Muscle of arm (tissue), 12 donors: ENCODE data around the gene FGD4. TPM values are rescaled to one million over a fixed set of nuclear protein-coding genes. Genes with fewer than 3 reads are reported as not detected.
"Not testable (repeated sequence)": the region's sequence is repeated elsewhere in the genome, so short reads cannot be mapped to it uniquely, and the experiment has no call there.

Source experiments
- DNase-seq: peaks from one replicate; pipeline ENCODE4 v3.0.0-alpha.2; 2013
- polyA plus RNA-seq, 12 donors: library from polyadenylated mRNA; unstranded; fragments of 120-200 nt; gene quantifications; one replicate each; pipeline ENCODE4 v1.2.1, GENCODE V29; 2013; ENCODE audit not compliant: insufficient read length in 12 of 12

FGD4 gene
- polyA plus RNA-seq, 12 donors, result 12.4 to 31.5 (median 25.8) TPM; not detected in 1

DNA sequence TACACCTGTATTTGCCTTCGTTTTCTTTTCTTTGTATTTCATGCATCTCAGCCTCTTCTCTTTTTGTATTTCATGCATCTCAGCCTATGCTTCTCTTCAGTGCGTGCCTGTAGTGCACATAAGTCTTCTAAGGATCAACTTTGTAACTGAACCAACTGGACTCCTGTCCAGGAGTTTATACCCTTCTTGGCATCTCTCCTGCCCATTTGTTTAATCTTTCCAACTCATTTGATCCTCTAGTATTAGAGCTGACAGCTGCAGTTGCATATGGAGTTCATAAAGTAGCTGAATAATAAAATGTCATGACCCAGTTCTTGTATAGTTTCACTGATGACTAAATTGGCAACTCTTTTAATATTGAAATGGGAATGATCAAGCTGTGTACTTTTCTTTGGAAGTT is 89.7 kb downstream of the FGD4 start:
- no peak for DNase-seq

DNA sequence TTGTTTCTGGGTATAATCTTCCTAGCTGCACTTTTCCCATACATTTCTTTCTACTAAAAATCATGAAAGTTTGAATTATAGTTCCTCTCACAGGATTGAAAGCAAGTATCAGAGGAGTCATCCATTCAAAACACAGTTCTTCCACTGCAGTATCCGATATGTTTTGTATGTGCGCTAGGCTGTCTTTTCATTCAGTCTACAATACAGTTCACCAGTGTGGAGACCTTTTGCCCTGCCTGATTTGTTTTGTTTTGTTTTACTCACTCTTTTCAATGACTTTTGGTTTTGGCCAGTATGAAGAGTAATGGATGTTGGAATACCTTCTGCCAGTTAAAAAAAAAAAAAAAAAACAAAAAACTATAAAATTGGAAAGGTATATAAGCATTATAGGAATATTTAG is 91.4 kb downstream of the FGD4 start:
- no peak for DNase-seq

DNA sequence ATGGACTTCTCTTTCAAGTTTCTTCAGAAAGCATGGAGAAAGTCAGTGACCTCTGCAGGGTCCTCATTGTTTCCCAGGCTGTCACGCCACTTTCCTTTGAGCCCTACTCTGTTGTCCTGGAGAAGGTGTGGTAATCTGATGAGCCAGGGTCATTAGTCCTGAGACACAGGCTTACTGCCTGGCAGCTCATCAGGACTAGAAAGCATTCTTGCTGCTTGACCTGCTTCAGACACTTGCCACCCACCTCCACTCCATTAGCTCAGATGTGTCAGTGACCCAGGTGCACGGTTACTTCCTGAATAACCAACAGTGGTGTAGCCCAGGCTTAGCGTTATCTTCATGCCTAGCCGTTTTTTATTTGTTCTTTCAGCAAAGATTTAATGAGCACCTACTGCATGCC is 93.9 kb downstream of the FGD4 start:
- DNase-seq, result no peak

DNA sequence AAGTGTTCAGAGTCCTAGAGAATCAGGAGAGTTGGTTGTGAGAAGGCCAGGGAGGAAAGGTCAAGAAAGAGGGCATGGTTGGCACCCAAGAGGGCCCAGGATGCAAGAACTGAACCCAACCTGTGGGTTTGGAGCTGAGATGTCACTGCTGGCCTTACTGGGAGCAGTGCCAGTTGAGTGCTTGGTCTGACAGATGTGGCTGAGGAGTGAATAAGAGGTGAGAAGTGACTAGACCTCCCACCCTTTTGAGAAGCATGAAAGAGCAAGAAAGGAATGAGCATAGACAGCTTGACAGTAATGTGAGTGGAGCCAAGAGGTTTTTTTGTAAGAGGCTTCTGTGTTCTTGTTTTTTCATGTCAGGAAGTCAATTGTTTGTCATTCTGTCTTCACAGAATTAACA is 95.3 kb downstream of the FGD4 start:
- DNase-seq, result no peak

DNA sequence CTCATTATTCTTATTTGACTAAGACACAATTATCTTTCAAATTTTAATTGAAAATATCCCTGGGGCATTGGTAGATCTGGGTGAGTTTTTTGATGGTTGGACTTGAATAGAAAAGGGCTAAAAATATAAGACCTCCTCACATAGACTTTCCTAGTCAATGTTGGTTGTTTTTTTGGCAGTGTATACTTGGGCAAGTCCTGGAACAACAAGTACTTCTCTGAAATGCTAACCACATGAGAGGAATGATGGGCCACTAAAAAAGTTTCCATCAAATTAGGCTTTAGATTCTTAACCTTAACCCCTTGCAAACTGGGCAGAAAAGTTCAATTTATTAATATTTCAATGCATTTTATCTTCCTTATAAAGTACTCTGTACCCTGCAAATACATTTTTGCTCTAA is 97.6 kb downstream of the FGD4 start:
- DNase-seq, result no peak

DNA sequence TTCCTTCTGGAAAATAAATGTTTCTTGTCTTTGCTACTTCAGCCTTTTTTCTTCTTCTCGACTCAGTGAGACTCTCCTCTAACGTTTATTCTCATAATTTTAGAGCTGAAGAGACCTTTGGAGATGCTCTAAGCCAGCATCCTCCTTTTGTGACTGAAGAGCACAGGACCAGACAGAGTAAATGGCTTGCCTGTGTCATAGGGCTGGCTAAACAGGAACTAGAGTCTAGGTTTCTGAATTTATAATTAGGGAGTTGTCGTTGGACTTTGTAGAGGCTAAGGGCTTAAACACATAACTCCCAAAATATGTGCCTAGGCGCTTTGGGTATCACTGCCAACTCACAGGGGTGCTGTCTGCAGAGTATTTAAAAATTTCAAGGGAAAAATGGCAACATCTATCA is 98.5 kb downstream of the FGD4 start:
- no peak for DNase-seq

DNA sequence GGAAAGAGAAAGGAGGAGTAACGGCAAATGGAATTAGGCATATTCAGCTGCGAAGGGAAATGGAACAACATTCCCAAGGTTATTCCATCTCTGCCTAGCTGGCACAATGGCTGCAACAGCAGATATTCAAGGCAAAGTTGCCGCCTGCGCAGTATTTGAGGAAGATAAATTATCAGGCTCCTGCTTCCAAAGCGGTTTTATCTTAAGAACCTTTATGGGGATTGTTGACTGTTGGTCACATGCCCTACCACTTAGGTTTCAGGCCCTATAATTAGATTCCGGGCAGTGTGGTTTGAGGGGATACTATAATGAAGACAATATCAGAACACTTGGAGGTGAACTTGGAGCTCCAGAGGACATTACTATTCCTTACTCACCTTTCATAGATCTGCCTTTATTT is 99.7 kb downstream of the FGD4 start:
- no peak for DNase-seq

DNA sequence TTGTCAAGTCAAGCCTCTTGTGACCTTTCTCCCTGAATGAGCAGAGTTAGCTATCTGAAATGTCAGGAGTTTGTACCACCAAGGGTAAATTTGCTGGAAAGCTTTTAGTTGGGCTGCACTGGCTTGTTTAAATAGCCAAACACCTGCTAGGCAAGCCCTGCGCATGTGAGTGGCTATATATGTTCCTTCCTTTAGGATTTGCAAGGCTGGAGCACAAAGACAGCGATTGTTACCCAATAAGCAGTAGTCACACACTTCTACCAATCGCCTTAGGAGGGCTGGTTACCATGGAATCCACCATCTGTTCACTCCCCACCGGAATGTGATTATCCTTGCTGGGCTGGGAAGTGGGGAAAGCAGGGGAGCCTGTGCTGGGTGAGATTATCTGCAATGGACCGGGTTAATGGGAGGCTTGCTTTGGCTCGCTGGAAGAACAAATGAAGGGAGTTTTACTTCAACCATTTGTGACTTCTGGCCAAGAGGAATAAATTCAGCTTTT is 102.5 kb downstream of the FGD4 start:
- peak; percentile 41 for DNase-seq

DNA sequence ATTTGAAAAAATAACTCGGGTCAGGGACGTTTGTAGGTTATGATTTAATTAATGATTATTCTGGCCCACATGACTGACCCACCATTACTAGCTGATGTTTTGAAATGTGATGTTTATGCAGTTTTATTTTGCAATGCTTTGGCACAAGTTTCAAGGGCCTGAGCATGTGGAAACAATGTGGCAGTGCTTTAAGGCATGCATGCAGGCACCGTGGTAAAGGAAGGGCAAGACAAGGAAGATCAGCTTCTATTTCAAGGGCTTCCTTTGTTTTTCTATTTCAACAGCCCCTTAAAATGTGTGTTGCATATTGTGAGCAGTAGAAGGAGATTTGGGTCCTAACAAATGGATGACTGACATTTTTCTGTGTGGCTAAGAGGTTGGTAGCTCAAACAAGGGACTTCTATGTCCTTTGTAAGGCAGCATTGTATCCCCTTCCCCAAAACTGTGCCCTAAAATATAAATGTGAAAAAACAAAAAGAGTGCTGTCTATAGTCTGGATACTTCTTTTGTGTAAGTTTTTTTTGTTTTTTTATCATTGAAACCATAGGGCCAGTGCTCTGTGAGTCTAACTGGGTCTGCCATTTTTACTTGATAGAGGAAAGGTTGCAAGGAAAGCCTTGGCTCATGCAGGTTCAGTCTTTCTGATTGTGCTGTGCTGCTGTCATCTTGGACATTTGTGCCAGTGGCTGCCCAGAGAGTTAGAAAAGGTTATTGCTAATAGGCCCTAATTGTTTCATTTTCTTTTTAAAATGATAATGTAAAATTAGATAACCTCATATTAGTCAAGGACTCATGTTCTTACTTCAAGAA is 103.5 kb downstream of the FGD4 start:
- no peak for DNase-seq

DNA sequence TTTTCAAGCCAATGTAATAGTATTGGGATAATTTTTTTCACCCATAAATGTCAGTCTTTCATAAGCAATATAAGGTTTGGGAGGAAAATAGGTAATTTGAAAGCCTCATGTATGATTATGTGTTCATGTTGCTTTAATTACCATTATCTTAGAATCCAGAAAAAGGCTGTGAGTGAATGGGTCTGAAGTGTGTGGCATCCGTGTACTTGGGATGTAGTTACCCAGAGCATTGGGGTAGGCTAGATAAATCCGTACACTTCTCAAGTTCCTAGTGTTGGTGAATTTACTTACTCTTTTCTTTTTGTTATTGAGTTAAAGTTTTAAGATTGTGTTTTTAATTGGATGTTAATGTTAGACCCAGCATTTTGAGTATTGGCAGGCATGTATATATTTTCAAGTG is 104.4 kb downstream of the FGD4 start:
- DNase-seq, result no peak

DNA sequence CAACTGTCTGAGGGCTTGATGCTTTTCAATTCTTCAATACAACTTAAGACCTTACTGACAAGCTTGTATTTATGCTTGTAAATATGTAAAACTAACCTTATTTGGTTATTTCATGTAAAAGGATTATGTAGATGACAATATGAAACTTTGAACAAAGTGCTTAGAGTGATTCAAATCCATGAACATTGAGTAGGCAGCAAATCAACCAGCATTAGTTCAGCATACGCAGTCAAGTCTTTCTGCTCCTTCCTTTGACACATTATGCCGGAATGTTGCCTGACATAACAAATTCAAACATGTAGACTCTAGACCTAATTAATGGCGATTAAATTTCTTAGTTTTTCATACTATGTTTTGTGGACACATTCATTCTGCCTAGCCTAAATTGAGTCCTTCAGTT is 105.2 kb downstream of the FGD4 start:
- no peak for DNase-seq

DNA sequence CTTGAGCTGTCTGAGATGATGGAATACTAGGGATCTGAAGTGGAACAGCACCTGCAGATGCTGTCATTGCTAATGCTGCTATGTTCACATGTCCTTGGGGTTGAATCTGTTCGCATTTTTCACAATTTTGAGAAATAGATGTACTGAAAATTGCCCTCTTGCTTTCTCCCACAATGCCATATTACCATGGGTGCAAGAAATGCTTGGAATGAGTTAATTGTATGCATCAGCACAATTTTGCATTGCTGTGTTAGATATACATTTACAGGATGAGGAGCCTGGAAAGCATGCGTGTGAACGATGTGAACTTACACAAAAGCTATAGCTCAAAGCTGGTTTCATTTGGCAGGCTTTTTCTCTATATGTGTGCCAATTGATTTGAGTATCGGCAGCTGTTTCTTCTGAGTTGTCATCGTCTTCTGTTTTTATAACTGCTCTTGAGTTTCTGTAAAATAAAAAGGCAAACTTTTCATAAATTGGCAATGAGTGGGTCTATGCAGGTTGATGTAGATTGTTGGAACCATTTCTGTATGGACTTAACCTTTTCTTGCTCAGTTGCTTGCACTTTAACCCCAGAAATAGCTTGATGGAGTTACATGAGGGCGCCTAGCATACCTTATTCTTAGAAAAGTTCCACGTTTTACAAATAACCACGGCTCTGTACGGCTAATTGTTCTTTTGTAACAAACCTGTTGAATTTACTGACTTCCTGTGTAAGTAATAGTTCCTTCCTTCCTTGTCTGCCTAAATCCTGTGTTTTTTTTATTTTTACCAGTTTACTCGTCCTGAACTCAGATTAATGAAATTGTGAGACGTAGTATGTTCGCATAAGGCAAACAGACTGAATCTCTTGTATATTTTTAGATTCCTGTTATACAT is 105.9 kb downstream of the FGD4 start:
- DNase-seq, result no peak

DNA sequence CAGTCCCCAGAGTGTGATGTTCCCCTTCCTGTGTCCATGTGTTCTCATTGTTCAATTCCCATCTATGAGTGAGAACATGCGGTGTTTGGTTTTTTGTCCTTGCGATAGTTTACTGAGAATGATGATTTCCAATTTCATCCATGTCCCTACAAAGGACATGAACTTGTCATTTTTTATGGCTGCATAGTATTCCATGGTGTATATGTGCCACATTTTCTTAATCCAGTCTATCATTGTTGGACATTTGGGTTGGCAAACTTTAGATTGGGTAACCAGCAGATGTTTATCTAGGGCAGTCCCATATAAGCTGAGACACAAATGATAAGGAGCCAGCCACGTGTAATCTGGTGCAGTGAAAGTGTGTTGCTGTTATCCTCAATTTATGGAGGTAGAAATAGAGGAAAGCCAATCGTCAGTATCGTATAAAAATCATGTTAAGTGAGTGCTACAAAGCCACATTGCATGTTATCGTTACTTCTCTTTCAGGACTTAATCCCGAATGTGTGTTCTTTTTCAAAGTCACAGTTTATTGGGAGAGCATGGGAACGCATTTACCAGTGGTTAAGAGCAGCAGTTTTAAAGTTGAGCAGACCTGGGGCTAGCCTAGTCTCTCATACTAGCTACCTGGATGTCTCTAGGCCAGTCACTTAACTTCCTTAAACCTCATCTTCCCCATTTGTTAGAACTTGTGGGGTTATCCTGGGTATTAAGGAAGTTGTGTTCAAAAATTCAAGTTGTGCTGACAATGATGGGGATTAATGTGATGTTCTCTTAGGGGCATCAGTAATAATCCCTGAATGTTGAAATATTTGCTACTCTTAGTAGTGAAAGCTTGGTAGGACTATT is 108.0 kb downstream of the FGD4 start:
- not testable (repeated sequence) for DNase-seq

DNA sequence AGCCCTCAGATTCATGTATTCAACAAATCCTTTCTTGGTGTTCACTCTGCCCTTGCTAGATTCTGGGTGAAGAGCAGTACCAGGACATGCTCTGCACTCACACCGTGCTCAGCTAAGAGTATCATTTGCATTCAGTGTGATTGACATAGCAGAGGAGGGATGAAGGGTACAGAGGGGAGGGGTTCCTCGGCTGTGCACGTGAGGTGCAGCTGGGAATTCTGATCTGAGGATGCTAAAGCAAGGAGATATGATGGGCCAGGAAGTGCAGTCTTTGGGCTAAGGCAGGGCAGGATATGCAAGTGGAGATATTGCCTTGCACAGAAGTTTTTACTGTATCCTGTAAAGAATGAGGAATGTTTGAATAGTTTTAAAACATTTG is 108.6 kb downstream of the FGD4 start:
- no peak for DNase-seq

DNA sequence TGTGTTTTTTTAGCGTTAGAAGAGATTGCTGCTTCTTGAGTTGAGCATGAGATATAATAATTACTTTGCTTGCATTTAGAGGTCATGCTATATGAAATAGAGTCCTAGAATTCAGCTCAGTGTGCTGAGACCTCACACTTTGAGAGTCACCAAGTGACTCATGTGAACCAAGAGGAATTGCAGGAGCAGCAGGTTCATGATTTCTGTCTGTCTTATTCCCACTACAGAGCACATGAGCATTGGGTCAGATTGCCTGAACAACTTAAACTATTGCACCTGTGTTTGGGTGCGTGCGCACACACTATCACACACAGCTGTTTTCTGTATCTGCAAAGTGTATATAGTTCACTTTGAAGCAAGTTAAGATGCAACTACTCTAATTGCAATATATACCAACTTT is 109.3 kb downstream of the FGD4 start:
- no peak for DNase-seq

DNA sequence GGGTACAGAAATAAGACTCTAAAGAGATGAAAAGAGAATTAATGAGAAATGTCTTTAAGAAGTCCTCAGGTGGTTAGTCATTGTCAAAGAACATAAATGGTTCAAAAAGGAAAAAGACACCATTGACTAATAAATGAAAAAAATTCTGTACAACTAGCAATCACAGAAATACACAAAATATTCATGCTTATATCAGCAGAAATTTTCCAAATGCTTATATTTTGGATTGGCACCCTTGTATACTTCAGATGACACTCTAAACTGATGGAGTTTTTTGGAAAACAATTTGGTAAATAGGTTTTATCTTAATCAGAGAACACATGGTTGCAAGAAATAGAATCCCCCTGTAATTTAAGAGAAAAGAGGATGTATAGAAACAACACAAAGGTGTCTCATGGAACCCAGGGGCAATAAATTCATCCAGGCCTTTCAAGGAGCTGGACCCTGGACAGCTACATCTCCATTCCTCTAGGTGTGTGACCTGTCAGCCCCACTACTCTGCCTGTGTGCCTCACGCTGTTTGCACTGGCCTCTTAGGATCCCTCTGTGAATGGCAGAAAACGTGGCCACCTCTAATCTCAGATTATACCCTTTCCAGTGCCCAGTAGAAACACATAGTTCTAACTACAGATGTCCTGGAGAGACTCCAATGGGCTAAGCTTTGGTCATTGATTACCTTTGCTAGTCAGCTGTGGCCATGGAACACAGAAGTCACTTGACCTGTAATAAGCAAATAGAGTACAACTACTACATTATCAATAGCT is 110.2 kb downstream of the FGD4 start:
- DNase-seq, result no peak

DNA sequence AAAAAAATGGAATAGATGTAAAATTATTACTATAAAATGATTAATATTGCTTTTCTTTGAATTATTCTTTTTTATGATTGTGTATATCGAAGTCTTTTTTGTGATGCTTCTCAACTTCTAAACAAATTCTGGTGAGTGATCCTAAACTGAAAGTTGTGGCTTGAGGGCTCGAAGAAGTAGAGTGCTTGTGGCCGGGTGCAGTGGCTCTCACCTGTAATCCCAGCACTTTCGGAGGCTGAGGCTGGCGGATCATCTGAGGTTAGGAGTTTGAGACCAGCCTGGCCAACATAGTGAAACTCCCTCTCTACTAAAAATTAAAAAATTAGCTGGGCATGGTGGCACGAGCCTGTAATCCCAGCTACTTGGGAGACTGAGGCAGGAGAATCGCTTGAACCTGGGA is 112.6 kb downstream of the FGD4 start:
- not testable (repeated sequence) for DNase-seq

DNA sequence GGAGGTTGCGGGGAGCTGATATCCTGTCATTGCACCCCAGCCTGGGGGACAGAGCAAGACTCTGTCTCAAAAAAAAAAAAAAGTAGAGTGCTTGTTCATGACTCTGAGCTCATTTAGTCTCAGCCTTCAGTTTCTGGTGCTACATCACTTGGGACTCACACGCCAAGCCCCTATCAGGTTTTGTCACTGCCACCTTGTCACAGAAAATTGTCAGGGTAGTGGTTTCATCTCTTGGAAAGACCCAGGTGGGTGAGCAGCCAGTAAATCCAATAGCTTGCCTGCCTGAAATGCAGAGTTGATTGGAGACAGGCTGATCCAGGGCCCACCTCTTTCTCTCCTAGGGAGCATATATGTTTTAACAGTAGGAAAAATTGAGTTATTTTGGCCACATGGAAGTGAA is 113.0 kb downstream of the FGD4 start:
- DNase-seq, result no peak

DNA sequence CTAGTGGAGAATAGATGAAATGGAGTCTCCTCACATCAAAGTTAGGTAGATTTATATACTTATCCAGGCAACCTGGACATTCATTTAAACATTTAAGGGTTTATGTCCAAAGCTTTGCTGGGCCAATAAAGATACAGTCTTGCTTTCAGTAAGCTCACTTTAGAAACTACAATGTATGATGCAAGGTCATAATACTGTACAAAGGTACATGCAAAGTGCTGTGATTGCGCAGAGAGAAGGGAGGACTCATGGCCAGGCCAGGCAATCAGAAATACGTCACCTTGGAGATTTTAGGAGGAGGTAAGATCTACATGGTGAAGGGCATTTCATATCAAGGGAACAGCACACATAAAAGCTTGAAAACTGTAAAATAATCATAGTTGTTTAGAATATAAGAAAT is 113.6 kb downstream of the FGD4 start:
- no peak for DNase-seq

DNA sequence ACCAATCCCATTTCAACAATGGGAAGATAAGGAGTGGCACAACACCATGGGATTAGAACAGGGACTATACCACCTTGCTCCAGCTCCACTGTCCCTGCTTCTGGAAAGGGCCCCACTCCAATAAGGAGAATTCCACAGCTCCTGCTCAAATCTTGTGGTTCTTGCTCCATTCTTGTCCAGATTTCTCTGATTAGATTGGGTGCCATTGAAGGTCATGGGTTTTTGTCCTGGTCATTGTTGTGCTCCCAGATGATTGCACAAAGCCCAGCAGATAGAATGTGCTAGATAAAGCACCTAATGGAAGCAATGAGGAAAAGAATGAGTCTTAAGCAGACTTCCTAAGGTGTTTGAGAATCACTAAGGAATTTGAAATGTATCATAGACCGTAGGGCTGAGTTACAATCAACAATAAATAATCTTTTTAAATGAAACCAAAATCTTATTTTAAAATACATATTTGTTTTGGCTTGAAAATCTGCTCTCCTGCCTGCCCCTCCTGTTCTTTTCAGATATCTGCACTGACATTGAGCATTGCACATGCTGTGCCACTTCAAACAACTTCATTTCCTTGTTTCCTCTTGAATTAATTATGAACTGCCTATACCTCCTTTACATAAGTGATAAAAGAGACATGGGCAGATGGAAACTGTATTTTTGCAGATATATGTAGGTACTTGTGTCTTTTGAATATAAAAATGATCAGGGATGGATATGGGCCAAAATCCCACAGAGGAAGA is 115.9 kb downstream of the FGD4 start:
- DNase-seq, result no peak

DNA sequence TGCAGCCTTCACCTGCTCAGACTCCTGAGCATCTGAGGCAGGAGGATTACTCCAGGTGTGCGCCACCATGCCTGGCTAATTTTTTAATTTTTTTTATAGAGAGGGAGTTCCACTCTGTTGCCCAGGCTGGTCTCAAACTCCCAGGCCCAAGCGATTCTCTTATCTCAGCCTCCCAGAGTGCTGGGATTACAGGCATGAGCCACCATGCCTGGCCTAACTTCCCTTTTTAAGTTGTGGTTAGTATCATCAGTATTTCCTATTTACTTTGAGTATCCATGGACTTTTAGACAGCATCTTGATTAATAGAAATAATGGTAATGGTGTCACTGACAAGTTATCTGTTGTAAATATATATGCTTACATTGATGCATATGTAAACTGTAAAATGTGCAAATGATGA is 116.9 kb downstream of the FGD4 start:
- no peak for DNase-seq
